Subcutaneous abdominal adipose tissue (tissue), 5 donors: ENCODE results near the gene PYCR2.

Experiments
- H3K27ac ChIP-seq: one replicate; pipeline ENCODE4 v1.7.0; 2013; ENCODE audit warnings: low read depth, mild to moderate bottlenecking, inconsistent platforms, low read length, moderate library complexity
- H3K27me3 ChIP-seq, 5 donors: one replicate each; pipeline ENCODE4 v1.7.0; 2013; ENCODE audit warnings: low read length in 5 of 5, inconsistent platforms in 1 of 5; ENCODE audit not compliant: control insufficient read depth in 5 of 5, insufficient read depth in 4 of 5
- H3K36me3 ChIP-seq, 5 donors: one replicate each; pipeline ENCODE4 v1.7.0; 2013; ENCODE audit warnings: low read length in 5 of 5; ENCODE audit not compliant: control insufficient read depth in 5 of 5, insufficient read depth in 5 of 5
- H3K4me1 ChIP-seq, 5 donors: one replicate each; pipeline ENCODE4 v1.7.0; 2013; ENCODE audit warnings: low read length in 5 of 5, mild to moderate bottlenecking in 3 of 5, moderate library complexity in 1 of 5; ENCODE audit not compliant: control insufficient read depth in 5 of 5, insufficient read depth in 5 of 5
- H3K4me3 ChIP-seq, 5 donors: one replicate each; pipeline ENCODE4 v1.7.0; 2013; ENCODE audit warnings: low read length in 5 of 5, low read depth in 1 of 5
- H3K9ac ChIP-seq, 5 donors: one replicate each; pipeline ENCODE4 v1.7.0; 2013; ENCODE audit warnings: low read length in 5 of 5, mild to moderate bottlenecking in 4 of 5, moderate library complexity in 3 of 5
- H3K9me3 ChIP-seq, 5 donors: one replicate each; pipeline ENCODE4 v1.7.0; 2013; ENCODE audit warnings: low read length in 5 of 5; ENCODE audit not compliant: control insufficient read depth in 5 of 5
- donor health status: healthy.
- donor health status: healthy.
- donor health status: healthy.
- donor health status: healthy.
- donor health status: healthy.

The PYCR2 gene

GRCh38 chr1:225909477-225909876 lies 14.6 kb downstream of the PYCR2 start:
- Histone ChIP-seq H3K27me3 (no peaks in the 10 kb centered on the region), H3K4me3 (no peak overlapping the region), H3K9ac (no peak overlapping the region), H3K27ac (no peak overlapping the region), H3K9me3 (no peaks in the 10 kb centered on the region), H3K4me1 (peaks cover 0 to 12% (median 5%) of the 10 kb centered on the region in 5 donors), H3K36me3 (peaks cover 0 to 4% (median 0%) of the 10 kb centered on the region in 5 donors)

GRCh38 chr1:225908773-225909172 lies 15.3 kb downstream of the PYCR2 start:
- Histone ChIP-seq H3K27me3 (no peaks in the 10 kb centered on the region), H3K36me3 (peaks cover 0 to 3% (median 0%) of the 10 kb centered on the region in 5 donors), H3K4me1 (peaks cover 0 to 12% (median 5%) of the 10 kb centered on the region in 5 donors), H3K4me3 (no peak overlapping the region), H3K9ac (no peak overlapping the region), H3K9me3 (no peaks in the 10 kb centered on the region), H3K27ac (no peak overlapping the region)

- Histone ChIP-seq H3K27me3 (no peaks in the 10 kb centered on the region), H3K36me3 (peaks cover 0 to 3% (median 0%) of the 10 kb centered on the region in 5 donors), H3K4me3 (no peak overlapping the region), H3K4me1 (peaks cover 0 to 12% (median 5%) of the 10 kb centered on the region in 5 donors), H3K9me3 (no peaks in the 10 kb centered on the region), H3K9ac (no peak overlapping the region), H3K27ac (no peak overlapping the region)
Measured at GRCh38 chr1:225908013-225908640, 15.9 kb downstream of the PYCR2 start.

- Histone ChIP-seq H3K9me3 (no peaks in the 10 kb centered on the region), H3K36me3 (no peaks in the 10 kb centered on the region), H3K4me1 (peaks cover 0 to 12% (median 5%) of the 10 kb centered on the region in 5 donors), H3K4me3 (no peak overlapping the region), H3K27ac (no peak overlapping the region), H3K27me3 (no peaks in the 10 kb centered on the region), H3K9ac (no peak overlapping the region)
Measured at GRCh38 chr1:225907341-225907740, 16.7 kb downstream of the PYCR2 start.

GRCh38 chr1:225906467-225906866 lies 17.6 kb downstream of the PYCR2 start:
- Histone ChIP-seq H3K27ac (no peak overlapping the region), H3K36me3 (no peaks in the 10 kb centered on the region), H3K27me3 (no peaks in the 10 kb centered on the region), H3K9me3 (no peaks in the 10 kb centered on the region), H3K9ac (no peak overlapping the region), H3K4me3 (no peak overlapping the region), H3K4me1 (peaks cover 0 to 7% (median 1%) of the 10 kb centered on the region in 5 donors)

- no peaks in the 10 kb centered on the region for H3K27me3 ChIP-seq
- no peaks in the 10 kb centered on the region for H3K9me3 ChIP-seq
- H3K9ac ChIP-seq, result no peak overlapping the region
- H3K4me1 ChIP-seq, result peaks cover 0 to 3% (median 0%) of the 10 kb centered on the region in 5 donors
- H3K36me3 ChIP-seq, result no peaks in the 10 kb centered on the region
- no peak overlapping the region for H3K4me3 ChIP-seq
- no peak overlapping the region for H3K27ac ChIP-seq
Measured at GRCh38 chr1:225903623-225904022, 20.4 kb downstream of the PYCR2 start.

GRCh38 chr1:225899044-225899925 lies 24.8 kb downstream of the PYCR2 start:
- H3K9me3 ChIP-seq, result no peaks in the 10 kb centered on the region
- H3K36me3 ChIP-seq, result no peaks in the 10 kb centered on the region
- no peaks in the 10 kb centered on the region for H3K27me3 ChIP-seq
- no peak overlapping the region for H3K27ac ChIP-seq
- peaks cover 0 to 3% (median 0%) of the 10 kb centered on the region in 5 donors for H3K4me1 ChIP-seq
- no peak overlapping the region for H3K4me3 ChIP-seq
- no peak overlapping the region for H3K9ac ChIP-seq

- H3K27ac ChIP-seq, result no peak overlapping the region
Measured at GRCh38 chr1:225897595-225898514, 26.2 kb downstream of the PYCR2 start.

GRCh38 chr1:225896937-225897549 lies 27.0 kb downstream of the PYCR2 start:
- Histone ChIP-seq H3K4me1 (peaks cover 0 to 3% (median 0%) of the 10 kb centered on the region in 5 donors), H3K9me3 (no peaks in the 10 kb centered on the region), H3K27ac (no peak overlapping the region), H3K4me3 (no peak overlapping the region), H3K36me3 (no peaks in the 10 kb centered on the region), H3K9ac (no peak overlapping the region), H3K27me3 (no peaks in the 10 kb centered on the region)

More at GRCh38 chr1:225897595-225898514, 26.2 kb downstream of the PYCR2 start:
- Histone ChIP-seq H3K9me3 (no peaks in the 10 kb centered on the region), H3K27me3 (no peaks in the 10 kb centered on the region), H3K4me3 (no peak overlapping the region), H3K9ac (no peak overlapping the region), H3K4me1 (peaks cover 0 to 3% (median 0%) of the 10 kb centered on the region in 5 donors), H3K36me3 (no peaks in the 10 kb centered on the region)
